GM08714 (cell line): ENCODE data around the gene CREB5.

Experiments
- H3K4me3 ChIP-seq: fragments of 200-500 bp; sonication (Bioruptor generic); 2 replicates; pipeline ENCODE4 v1.5.1; 2014; ENCODE audit warnings: mild to moderate bottlenecking, low read length, inconsistent platforms
- ZNF274 ChIP-seq: IDR thresholded peaks from 2 replicates; pipeline ENCODE4 v1.6.1; 2012; ENCODE audit warnings: mild to moderate bottlenecking, low read depth, low read length

Gene CREB5

DNA sequence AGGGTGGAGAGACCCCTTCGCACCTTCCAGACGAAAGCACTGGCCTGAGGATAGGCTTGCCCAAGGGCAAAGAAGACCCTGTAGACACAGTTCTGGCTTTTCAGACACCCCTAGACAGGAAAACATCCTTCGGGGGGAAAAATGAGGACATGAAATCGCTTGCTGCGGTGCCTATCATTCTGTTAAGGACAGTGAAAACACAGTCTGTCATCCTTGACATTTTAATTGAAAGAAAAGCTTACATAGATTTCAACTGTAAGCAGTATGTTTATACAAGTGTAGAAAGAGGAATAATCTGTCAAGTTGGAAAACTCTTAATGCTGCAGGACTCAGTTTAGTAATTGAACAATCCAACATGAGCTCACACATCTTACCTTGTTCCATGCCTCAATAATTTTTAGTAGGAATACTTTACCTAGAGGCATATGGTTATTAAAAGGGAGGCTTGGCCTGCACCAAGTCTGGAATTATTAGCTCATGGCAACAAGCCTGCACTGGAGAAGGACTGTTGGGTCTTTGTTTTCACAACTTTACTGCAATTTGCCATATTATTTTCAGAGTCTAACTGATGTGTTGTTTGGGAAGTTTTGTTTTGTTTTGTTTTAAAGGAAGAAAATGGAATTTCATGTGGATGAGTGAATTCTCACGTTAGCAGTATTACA is 302.3 kb downstream of the CREB5 start:
- no peak overlapping the region for H3K4me3 ChIP-seq
- TF ChIP-seq ZNF274 = no peak

DNA sequence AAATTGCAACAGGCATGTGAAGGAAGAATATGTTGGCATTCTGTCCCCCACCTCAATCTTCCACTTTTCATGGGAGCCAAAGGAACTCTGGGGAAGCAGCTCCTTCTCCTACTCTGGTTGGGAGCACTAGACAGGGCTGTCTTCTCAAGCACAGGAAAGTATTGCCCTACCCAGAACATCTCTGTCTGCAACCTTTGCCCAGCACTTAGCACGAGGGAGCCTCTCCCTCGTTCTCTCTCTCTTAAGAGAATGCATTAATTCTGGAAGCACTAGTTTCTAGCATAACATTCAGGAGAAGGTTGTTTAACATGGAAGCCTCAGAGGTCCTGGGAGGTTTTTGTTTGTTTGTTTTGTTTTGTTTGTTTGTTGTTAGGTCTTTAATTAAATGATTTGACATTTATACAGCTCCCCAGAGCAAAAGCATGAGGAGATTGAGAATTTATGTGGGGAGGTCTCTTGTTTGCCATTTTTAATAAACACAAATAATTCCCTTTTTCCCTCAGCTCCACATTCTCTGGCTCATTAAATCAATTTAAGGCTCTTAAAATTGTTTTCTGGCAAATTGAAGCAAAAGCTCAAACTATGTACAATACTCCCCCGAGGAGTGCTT is 305.2 kb downstream of the CREB5 start:
- no peak overlapping the region for H3K4me3 ChIP-seq
- no peak for TF ChIP-seq ZNF274

DNA sequence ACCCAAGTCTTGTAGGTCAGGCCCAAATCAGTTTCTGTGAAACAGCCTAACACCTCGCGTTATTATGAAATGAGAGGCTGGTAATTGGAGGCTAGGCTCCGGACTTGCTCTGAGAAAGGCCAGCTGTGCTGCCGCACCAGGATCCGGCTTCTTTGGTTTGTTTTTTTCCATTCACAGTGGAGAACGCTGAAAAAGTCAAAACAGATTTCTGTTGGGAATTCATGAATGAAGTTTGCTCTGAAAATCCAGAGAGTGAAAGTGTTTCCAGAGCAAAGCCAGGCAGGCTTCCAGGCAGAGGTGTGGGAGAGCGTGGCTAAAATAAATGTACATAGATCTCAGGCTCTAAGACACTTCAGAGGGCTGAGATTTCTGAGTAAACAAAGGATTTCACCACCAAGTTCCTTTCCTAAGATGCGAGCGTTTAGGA is 305.8 kb downstream of the CREB5 start:
- H3K4me3 ChIP-seq = no peak overlapping the region
- no peak for TF ChIP-seq ZNF274

DNA sequence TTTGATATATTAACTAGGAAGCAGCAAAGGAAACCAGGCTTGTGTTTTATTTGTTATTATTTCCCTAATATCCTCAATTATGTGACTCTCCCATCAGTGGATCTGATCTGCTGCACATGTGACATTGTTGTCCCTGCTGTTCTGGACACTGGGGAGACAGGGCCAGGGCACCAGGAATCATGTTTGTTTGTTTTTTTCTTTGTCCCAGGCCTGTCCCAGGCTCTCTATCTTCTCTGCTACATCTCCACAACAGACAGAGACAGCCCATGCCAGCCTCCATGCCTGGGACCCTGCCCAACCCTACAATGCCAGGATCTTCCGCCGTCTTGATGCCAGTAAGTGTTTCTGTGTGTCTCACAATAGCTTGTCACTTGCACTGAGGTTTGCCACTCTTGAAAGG is 306.2 kb downstream of the CREB5 start:
- no peak overlapping the region for H3K4me3 ChIP-seq
- no peak for TF ChIP-seq ZNF274

DNA sequence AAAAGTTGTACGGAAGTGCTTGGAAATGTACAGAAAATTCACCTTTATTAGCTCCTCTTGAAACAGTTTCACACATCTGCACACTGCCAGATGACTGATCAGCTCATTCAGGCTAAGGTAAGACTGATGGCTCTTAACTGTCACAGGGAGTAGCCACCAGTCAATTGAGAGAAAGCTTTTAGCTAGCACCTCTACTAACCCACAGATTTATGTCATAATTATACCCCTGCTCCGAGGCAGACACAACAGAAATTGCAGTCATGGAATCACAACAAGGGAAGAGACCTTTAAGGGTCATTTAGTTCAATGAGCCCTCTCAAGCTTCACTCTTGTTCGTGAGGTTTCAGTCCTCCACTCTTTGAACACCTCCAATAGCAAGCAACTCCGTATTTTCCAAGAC is 310.4 kb downstream of the CREB5 start:
- no peak for TF ChIP-seq ZNF274
- H3K4me3 ChIP-seq = no peak overlapping the region

DNA sequence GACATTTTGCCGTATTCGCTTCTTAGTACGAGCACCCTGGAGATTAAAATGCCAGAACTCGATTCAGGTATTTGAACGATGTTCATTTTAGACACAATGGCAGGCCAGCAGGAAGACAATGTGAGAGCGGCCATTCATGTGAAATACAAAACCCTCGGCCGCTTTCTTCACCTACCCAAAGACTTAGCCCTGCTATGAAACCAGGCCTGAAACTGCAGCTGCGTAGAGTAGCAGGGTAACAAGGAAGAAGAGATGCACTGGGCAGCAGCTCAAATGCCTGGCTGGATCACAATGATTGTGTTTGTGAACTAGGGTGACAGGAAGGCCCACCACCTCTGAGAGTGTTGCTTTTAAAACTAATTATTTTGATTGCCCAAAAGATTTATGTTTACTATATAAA is 311.0 kb downstream of the CREB5 start:
- TF ChIP-seq ZNF274 = no peak

DNA sequence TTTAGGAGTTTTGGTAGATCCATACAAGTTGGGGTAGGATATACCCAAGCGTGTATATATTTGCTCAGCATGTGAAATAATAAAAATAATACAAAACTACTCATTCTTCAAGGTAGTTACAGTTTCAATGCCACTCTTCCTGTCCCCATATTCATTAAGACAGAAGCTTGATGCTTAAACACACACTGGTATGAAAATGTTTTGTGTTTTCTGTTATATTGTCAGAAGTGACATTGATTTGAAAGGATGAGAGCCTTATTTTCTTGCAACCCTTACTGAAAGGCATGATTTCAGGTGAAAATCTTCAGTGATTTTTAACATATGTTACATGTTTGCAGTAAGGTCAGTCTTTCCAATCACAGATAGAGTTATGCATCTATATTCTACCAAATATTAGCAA is 312.2 kb downstream of the CREB5 start:
- no peak for TF ChIP-seq ZNF274
- H3K4me3 ChIP-seq = no peak overlapping the region

More for the DNA sequence above, 311.0 kb downstream of the CREB5 start:
- H3K4me3 ChIP-seq = no peak overlapping the region

DNA sequence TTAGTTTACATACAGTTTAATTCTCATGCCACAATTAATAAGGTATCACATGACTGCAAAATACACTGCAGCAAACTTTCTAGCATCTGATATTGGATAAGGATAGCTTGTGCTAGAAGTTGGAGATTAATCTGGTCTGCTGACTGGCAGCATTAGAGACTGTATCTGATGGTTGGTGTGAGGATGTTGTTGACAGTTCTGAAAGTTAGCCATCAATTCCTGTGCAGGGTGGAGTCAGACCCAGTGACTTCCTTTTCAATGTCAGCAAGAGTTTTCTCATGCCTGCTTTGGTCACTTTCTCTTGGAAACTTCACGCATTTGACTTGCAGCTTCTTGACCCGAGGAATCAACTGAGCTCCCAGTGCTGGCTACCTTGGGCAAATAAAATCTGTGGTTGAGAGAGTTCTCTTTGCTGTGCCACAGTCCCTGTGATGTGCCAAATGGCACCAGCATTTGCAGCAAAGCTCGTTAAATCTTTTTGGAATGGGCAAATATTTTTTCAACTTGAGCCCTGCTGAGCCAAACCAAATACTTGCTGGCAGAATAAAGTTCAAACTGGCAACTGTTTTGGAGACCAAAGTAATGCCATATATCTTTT is 312.8 kb downstream of the CREB5 start:
- TF ChIP-seq ZNF274 = no peak
- H3K4me3 ChIP-seq = no peak overlapping the region

DNA sequence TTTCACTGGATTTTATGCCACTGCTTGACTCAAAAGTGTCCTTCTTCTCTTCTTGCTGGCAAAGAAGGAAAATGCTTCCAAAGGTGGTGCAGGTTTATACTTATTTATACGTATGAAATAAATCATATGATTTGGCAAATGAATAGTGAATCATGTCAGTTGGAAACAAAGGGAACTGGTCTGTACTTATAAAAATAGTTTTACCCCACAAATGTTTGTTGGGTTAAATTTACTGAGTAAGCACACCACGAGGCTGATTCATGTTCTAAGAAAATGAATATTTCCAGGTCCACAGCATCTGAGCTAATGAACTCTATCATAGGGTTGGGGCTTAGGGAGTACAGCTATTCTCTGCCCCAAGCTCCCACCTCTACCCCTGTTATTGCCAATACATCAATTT is 313.6 kb downstream of the CREB5 start:
- no peak for TF ChIP-seq ZNF274
- no peak overlapping the region for H3K4me3 ChIP-seq

DNA sequence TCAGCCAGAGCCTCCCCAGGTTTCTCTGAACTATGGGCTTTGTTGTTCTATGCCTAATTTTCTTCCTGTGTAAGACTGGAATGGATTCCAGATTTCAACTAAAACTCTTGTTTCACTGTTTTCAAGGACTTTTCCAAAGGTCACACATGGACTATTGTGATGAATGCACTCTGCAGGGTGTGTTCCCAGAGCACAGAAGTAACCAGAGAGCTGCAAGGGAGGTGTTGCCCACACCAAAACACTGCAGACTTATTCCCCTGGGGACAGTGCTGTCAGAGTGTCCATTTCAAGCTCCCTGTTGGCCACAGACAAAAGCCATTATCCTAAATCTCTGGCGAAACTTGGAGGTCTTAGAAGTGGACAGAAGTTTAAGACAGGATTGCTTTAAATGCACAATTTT is 314.2 kb downstream of the CREB5 start:
- no peak for TF ChIP-seq ZNF274
- no peak overlapping the region for H3K4me3 ChIP-seq

DNA sequence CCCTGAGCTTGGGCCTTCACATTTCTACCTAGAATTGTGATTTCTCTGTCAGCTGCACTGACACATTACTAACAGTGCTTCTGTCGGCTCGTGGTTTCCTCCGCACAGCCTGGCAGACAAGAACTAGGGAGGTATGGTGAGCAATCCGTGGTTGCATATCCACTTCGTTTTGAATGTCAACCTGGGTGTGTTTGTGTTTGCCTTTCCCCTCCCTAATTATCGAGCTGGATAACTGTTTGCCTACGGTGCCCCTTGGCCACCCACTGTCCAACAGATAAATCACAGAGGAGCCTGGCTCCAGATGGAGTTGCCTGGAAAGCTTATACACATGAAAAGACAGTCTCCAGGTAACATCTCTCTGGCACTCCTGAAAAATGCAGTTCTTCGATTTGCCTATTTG is 317.0 kb downstream of the CREB5 start:
- H3K4me3 ChIP-seq = no peak overlapping the region
- TF ChIP-seq ZNF274 = no peak

DNA sequence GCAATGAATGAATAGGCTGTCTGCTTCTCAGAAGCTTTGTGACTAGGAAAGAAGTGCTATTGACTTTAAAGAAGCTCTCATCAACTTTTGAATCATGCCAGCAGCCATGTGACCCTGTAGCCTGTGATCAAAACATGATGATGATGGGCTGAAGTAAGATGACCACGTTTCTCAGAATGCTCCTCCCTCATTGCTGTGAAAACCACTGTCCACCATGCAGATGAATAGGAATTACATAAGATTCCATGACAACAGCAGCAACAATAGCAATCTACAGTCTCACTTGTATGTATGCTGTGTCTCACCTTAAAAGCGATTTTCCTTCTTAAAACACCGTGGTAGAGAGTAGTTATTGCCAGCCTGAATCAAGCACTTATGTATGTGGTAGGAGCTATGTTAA is 317.4 kb downstream of the CREB5 start:
- H3K4me3 ChIP-seq = no peak overlapping the region
- TF ChIP-seq ZNF274 = no peak

DNA sequence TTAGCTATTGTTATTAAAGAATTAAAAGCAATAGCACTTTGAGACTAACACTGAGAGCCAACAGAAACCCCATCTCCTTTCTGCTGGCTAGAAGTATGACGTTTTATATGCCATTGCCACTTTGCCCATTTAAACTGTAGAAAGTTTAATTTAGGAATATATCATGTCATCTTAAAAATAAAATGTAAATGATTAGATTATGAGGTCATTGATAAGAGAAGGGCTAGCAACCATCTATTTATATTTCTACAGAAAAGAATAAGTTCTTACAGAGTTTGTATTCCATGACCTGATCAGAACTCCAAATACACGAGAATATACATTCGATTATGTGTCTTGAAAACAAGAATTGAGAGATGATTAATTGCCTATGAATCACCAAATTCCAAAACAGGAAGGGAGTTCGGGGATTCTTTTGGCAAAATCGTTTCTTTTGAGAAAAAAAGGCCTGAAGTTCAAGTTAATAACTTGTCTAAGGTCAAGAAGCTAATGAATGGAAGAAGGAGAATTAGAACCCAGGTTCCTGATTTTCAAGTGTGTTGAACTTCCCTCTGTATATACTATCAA is 318.9 kb downstream of the CREB5 start:
- TF ChIP-seq ZNF274 = no peak
- H3K4me3 ChIP-seq = no peak overlapping the region

DNA sequence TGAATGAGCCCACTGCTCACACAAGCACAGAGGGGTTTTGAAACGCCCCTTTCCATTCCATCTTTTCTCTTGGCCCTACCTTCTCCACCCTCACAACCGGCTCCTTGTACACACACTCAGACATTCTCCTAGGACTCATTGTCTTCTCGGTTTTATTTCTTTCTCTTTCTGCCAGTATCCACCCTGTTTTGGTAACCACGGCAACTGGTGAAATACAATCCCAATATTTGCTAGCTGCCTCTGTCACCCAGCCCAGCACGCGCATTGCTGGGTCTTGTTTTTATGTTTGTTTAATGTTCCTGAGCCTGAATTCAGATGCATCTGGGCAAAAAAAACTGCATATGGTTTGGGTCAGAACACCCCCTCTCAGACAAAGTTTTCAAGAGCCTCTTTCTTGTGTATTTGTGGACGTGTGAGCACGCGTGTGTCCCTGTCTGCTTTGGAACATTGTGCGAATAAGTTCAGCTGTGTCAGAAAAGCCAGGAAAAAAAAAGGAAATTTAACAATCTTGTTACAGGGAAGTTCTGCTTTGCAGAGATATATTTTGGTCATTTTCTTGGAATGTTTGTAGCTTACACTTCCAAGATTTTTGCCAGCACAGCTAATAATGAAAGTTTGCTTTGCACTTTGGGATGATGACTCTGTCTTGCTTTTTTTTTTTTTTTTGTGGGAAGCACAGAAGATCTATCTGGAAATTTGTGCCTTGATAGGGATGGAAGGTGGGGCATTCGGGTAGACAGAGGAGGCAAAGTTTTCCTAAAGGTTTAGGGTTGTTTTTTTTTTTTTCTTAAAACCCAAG is 320.0 kb downstream of the CREB5 start:
- no peak overlapping the region for H3K4me3 ChIP-seq

More for the DNA sequence above, 320.0 kb downstream of the CREB5 start:
- TF ChIP-seq ZNF274 = no peak
